Measurements from ENCODE around the gene CTNNA2. TPM values are rescaled to one million over a fixed set of nuclear protein-coding genes. Genes with fewer than 3 reads are reported as not detected.

CTNNA2 gene
- total RNA-seq, 4 donors from 2014 or later, result 0.40 to 1.7 (median 1.5) TPM; not detected in 1

DNA sequence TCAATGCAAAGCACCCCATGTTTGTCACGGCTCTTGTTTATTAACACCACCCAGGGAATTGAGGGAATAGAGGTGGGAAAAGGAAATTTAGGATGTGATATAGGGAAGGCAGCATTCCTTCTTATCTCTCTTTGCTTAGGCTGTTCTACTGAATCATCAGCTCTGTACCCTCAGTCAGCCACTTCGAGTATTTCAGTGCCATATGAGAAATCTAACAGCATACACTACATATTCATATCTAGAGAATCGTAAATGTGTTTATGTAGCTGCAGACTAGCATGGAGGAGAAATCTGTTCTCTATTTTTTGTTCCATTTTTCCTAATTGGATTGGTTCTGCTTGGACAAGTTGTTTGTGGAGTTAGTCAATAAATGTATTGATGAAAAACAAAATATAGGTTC, 187.8 kb downstream of the CTNNA2 start:
- in situ Hi-C loops (cut with MboI; ENCODE audit: low pct_ligation_motif_present in 1 of 4, low pct_unique_long_range_greater_than_20kb in 1 of 4, low sequenced_read_pairs in 3 of 4), result no loop called here
- 69 to 75% methylated on average over 3 of the region's 3 CpGs for WGBS, 2 donors (ENCODE audit: low coverage in 1 of 2)
- H3K4me1 ChIP-seq, result no peaks in the 10 kb centered on the region
- DNase-seq, result no peak
- H3K4me3 ChIP-seq, result no peak overlapping the region
- intact Hi-C loops (cut with DNase I; ENCODE audit: low total_unique reads), result no loop called here
- TF ChIP-seq POLR2A (IDR thresholded peaks at IDR 0.05) (no peak), EP300 (IDR thresholded peaks at IDR 0.05; ENCODE audit: low read depth) (no peak), POLR2AphosphoS5 (IDR thresholded peaks at IDR 0.05) (no peak)
- TF ChIP-seq, protein P1, sequence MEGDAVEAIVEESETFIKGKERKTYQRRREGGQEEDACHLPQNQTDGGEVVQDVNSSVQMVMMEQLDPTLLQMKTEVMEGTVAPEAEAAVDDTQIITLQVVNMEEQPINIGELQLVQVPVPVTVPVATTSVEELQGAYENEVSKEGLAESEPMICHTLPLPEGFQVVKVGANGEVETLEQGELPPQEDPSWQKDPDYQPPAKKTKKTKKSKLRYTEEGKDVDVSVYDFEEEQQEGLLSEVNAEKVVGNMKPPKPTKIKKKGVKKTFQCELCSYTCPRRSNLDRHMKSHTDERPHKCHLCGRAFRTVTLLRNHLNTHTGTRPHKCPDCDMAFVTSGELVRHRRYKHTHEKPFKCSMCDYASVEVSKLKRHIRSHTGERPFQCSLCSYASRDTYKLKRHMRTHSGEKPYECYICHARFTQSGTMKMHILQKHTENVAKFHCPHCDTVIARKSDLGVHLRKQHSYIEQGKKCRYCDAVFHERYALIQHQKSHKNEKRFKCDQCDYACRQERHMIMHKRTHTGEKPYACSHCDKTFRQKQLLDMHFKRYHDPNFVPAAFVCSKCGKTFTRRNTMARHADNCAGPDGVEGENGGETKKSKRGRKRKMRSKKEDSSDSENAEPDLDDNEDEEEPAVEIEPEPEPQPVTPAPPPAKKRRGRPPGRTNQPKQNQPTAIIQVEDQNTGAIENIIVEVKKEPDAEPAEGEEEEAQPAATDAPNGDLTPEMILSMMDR (IDR thresholded peaks at IDR 0.05), result no peak
- no peak overlapping the region for H3K27ac ChIP-seq
- no peaks in the 10 kb centered on the region for H3K36me3 ChIP-seq
- H3K27me3 ChIP-seq, result no peaks in the 10 kb centered on the region
- no peaks in the 10 kb centered on the region for H3K9me3 ChIP-seq

DNA sequence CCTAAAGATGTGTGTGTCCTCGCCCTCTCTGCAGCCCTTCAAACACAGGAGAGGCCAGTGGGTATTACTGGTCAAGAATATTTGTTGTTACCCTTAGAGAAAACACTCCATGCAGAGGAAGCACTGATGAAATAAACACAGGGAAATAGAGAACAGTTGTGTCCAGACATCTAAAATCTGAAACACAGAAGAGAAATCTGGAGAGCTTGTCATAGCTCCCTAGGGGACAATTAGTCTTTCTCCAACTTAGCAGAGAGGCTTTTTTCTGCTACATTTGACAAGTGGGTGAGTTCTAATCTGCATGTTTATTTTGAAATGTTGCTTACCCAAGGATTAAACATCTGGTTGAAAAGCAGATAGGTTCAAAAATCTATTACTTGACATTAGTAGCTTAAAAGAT, 190.1 kb downstream of the CTNNA2 start:
- intact Hi-C loops (cut with DNase I; ENCODE audit: low total_unique reads), result no loop called here
- 40% methylated on average over 1 of the region's 1 CpG; no CpG with 5 or more reads in 1 of the 2 donors for WGBS, 2 donors (ENCODE audit: low coverage in 1 of 2)
- no peak overlapping the region for H3K4me3 ChIP-seq
- in situ Hi-C loops (cut with MboI; ENCODE audit: low pct_ligation_motif_present in 1 of 4, low pct_unique_long_range_greater_than_20kb in 1 of 4, low sequenced_read_pairs in 3 of 4), result no loop called here
- H3K27me3 ChIP-seq, result no peaks in the 10 kb centered on the region
- TF ChIP-seq, protein P1 (IDR thresholded peaks at IDR 0.05), result no peak
- TF ChIP-seq POLR2A (IDR thresholded peaks at IDR 0.05) (no peak), POLR2AphosphoS5 (IDR thresholded peaks at IDR 0.05) (no peak), EP300 (IDR thresholded peaks at IDR 0.05; ENCODE audit: low read depth) (no peak)
- H3K9me3 ChIP-seq, result no peaks in the 10 kb centered on the region
- H3K4me1 ChIP-seq, result no peaks in the 10 kb centered on the region
- no peak for DNase-seq
- H3K36me3 ChIP-seq, result no peaks in the 10 kb centered on the region
- no peak overlapping the region for H3K27ac ChIP-seq

GRCh38 chr2:79711098-79711497, 198.2 kb downstream of the CTNNA2 start:
- in situ Hi-C loops (cut with MboI; ENCODE audit: low pct_ligation_motif_present in 1 of 4, low pct_unique_long_range_greater_than_20kb in 1 of 4, low sequenced_read_pairs in 3 of 4) (no loop called here), intact Hi-C loops (cut with DNase I; ENCODE audit: low total_unique reads) (no loop called here)
- TF ChIP-seq POLR2A (IDR thresholded peaks at IDR 0.05), result no peak
- TF ChIP-seq, protein P1 (IDR thresholded peaks at IDR 0.05), result no peak
- no peak for TF ChIP-seq POLR2AphosphoS5 (IDR thresholded peaks at IDR 0.05)
- TF ChIP-seq EP300 (IDR thresholded peaks at IDR 0.05; ENCODE audit: low read depth), result no peak

GRCh38 chr2:79713131-79713785, 200.4 kb downstream of the CTNNA2 start:
- intact Hi-C loops (cut with DNase I; ENCODE audit: low total_unique reads), result no loop called here
- 64 to 78% methylated on average over 4 of the region's 4 CpGs for WGBS, 2 donors (ENCODE audit: low coverage in 1 of 2)
- DNase-seq, result no peak

More at GRCh38 chr2:79711098-79711497, 198.2 kb downstream of the CTNNA2 start:
- Histone ChIP-seq H3K36me3 (no peaks in the 10 kb centered on the region), H3K4me3 (no peak overlapping the region), H3K4me1 (no peaks in the 10 kb centered on the region), H3K27me3 (no peaks in the 10 kb centered on the region), H3K9me3 (no peaks in the 10 kb centered on the region), H3K27ac (no peak overlapping the region)
- DNase-seq, result no peak

More at GRCh38 chr2:79713131-79713785, 200.4 kb downstream of the CTNNA2 start:
- Histone ChIP-seq H3K27me3 (no peaks in the 10 kb centered on the region), H3K9me3 (no peaks in the 10 kb centered on the region), H3K36me3 (no peaks in the 10 kb centered on the region), H3K4me1 (no peaks in the 10 kb centered on the region), H3K27ac (no peak overlapping the region), H3K4me3 (no peak overlapping the region)
- in situ Hi-C loops (cut with MboI; ENCODE audit: low pct_ligation_motif_present in 1 of 4, low pct_unique_long_range_greater_than_20kb in 1 of 4, low sequenced_read_pairs in 3 of 4), result no loop called here
- TF ChIP-seq, protein P1 (IDR thresholded peaks at IDR 0.05), result no peak
- TF ChIP-seq POLR2A (IDR thresholded peaks at IDR 0.05), result no peak
- TF ChIP-seq POLR2AphosphoS5 (IDR thresholded peaks at IDR 0.05), result no peak
- no peak for TF ChIP-seq EP300 (IDR thresholded peaks at IDR 0.05; ENCODE audit: low read depth)

Data from transverse colon (tissue), 4 donors.